Smooth muscle cell (in vitro differentiated cells): ENCODE data around the gene SUGCT. TPM values are rescaled to one million over a fixed set of nuclear protein-coding genes. Genes with fewer than 3 reads are reported as not detected.
"Not testable (repeated sequence)": the region's sequence is repeated elsewhere in the genome, so short reads cannot be mapped to it uniquely, and the experiment has no call there.

Source experiments
- DNase-seq: peaks from one replicate; lab custom pipeline; 2025; ENCODE audit not compliant: unreplicated experiment; lab: John Stamatoyannopoulos, UW
- H2AFZ ChIP-seq: fragments of 200-600 bp; sonication (generic); 2 replicates; pipeline ENCODE4 v1.6.0; 2016; ENCODE audit warnings: antibody characterized with exemption, low read depth, mild to moderate bottlenecking
- H3F3A ChIP-seq: fragments of 200-600 bp; sonication (generic); 2 replicates; pipeline ENCODE4 v1.6.0; 2017; ENCODE audit warnings: antibody characterized with exemption, low read depth
- H3K27ac ChIP-seq: fragments of 200-600 bp; sonication (generic); 2 replicates; pipeline ENCODE4 v1.5.1; 2016; ENCODE audit warnings: low read depth, mild to moderate bottlenecking
- H3K27me3 ChIP-seq: fragments of 200-600 bp; sonication (generic); 2 replicates; pipeline ENCODE4 v1.6.1; 2016; ENCODE audit warnings: low read depth, mild to moderate bottlenecking
- H3K36me3 ChIP-seq: fragments of 200-600 bp; sonication (generic); 2 replicates; pipeline ENCODE4 v1.5.1; 2016; ENCODE audit warnings: low read depth
- H3K4me1 ChIP-seq: fragments of 200-600 bp; sonication (generic); 2 replicates; pipeline ENCODE4 v1.5.1; 2016; ENCODE audit warnings: low read depth
- H3K4me2 ChIP-seq: fragments of 200-600 bp; sonication (generic); 2 replicates; pipeline ENCODE4 v1.6.0; 2016; ENCODE audit warnings: mild to moderate bottlenecking
- H3K4me3 ChIP-seq: fragments of 200-600 bp; sonication (generic); 2 replicates; pipeline ENCODE4 v1.5.1; 2016; ENCODE audit warnings: mild to moderate bottlenecking
- H3K79me2 ChIP-seq: fragments of 200-600 bp; sonication (generic); 2 replicates; pipeline ENCODE4 v1.6.0; 2016; ENCODE audit warnings: low read depth, mild to moderate bottlenecking
- H3K9ac ChIP-seq: fragments of 200-600 bp; sonication (generic); 2 replicates; pipeline ENCODE4 v1.6.0; 2016; ENCODE audit warnings: low read depth
- H3K9me3 ChIP-seq: fragments of 200-600 bp; sonication (generic); replicated peaks from 2 replicates; pipeline ENCODE4 v1.5.1; 2016; ENCODE audit warnings: low read depth
- H4K20me1 ChIP-seq: fragments of 200-600 bp; sonication (generic); 2 replicates; pipeline ENCODE4 v1.6.0; 2016; ENCODE audit warnings: low read depth
- CTCF ChIP-seq: fragments of 200-600 bp; sonication (generic); IDR thresholded peaks from 2 replicates; pipeline ENCODE4 v1.5.1; 2017; ENCODE audit warnings: borderline replicate concordance, mild to moderate bottlenecking, antibody characterized with exemption; ENCODE audit not compliant: insufficient read depth, poor library complexity, severe bottlenecking
- WGBS: methylation state at CpG from one replicate; pipeline ENCODE4 v1.1.7; 2016; ENCODE audit warnings: low lambda C conversion rate; 5-methylcytosine and 5-hydroxymethylcytosine counted together
- polyA plus RNA-seq: library from polyadenylated mRNA; unstranded; fragments of >200 nt; fragmentation: Nextera tagmentation; extraction: Ambion mirVana; gene quantifications from 2 replicates; pipeline ENCODE4 v1.2.1, GENCODE V29; 2016
- total RNA-seq: library from RNA; depleted of rRNA; stranded (reverse); fragments of >200 nt; gene quantifications from 2 replicates; pipeline ENCODE4 v1.2.3, GENCODE V29; 2014

The SUGCT gene
- total and polyA plus RNA-seq, 2 experiments from 2014 or later: 16.9 to 65.8 TPM

GRCh38 chr7:40412323-40412722, 277.5 kb downstream of the SUGCT start:
- no peaks in the 10 kb centered on the region for H3F3A ChIP-seq
- no peaks in the 10 kb centered on the region for H3K9me3 ChIP-seq
- no peak overlapping the region for H2AFZ ChIP-seq
- no peak overlapping the region for H3K9ac ChIP-seq
- H3K4me1 ChIP-seq: no peaks in the 10 kb centered on the region
- H3K27ac ChIP-seq: no peak overlapping the region
- H3K36me3 ChIP-seq: no peaks in the 10 kb centered on the region
- H3K4me3 ChIP-seq: no peak overlapping the region
- H4K20me1 ChIP-seq: no peaks in the 10 kb centered on the region
- no peaks in the 10 kb centered on the region for H3K27me3 ChIP-seq
- WGBS: 91% methylated on average over 2 of the region's 2 CpGs
- DNase-seq: no peak
- no peak overlapping the region for H3K4me2 ChIP-seq
- no peaks in the 10 kb centered on the region for H3K79me2 ChIP-seq
- TF ChIP-seq CTCF: no peak

- H3K36me3 ChIP-seq, H3F3A ChIP-seq, H3K9me3 ChIP-seq, H3K9ac ChIP-seq, H3K4me1 ChIP-seq, H2AFZ ChIP-seq, H3K79me2 ChIP-seq, H3K4me2 ChIP-seq, H3K27ac ChIP-seq, H3K27me3 ChIP-seq, DNase-seq, H4K20me1 ChIP-seq, H3K4me3 ChIP-seq: not testable (repeated sequence)
- WGBS: 96% methylated on average over 9 of the region's 9 CpGs
Measured at GRCh38 chr7:40414704-40415103, 279.9 kb downstream of the SUGCT start.

GRCh38 chr7:40418448-40418847, 283.6 kb downstream of the SUGCT start:
- Histone ChIP-seq H3K27ac (no peak overlapping the region), H3K36me3 (no peaks in the 10 kb centered on the region), H2AFZ (no peak overlapping the region), H3K9ac (no peak overlapping the region), H3K4me3 (no peak overlapping the region), H3K9me3 (no peaks in the 10 kb centered on the region), H3F3A (peaks cover 4% of the 10 kb centered on the region), H3K27me3 (no peaks in the 10 kb centered on the region), H3K4me2 (no peak overlapping the region), H4K20me1 (no peaks in the 10 kb centered on the region), H3K4me1 (no peaks in the 10 kb centered on the region), H3K79me2 (no peaks in the 10 kb centered on the region)
- 95% methylated on average over 1 of the region's 1 CpG for WGBS
- no peak for TF ChIP-seq CTCF
- DNase-seq: no peak

- no peaks in the 10 kb centered on the region for H4K20me1 ChIP-seq
- WGBS: 96% methylated on average over 3 of the region's 3 CpGs
- no peak overlapping the region for H3K4me2 ChIP-seq
- H3K9me3 ChIP-seq: no peaks in the 10 kb centered on the region
- no peaks in the 10 kb centered on the region for H3K36me3 ChIP-seq
- DNase-seq: no peak
- no peaks in the 10 kb centered on the region for H3K79me2 ChIP-seq
- no peak overlapping the region for H3K27ac ChIP-seq
- H3K4me1 ChIP-seq: no peaks in the 10 kb centered on the region
- peaks cover 4% of the 10 kb centered on the region for H3F3A ChIP-seq
- no peak overlapping the region for H2AFZ ChIP-seq
- TF ChIP-seq CTCF: no peak
- H3K4me3 ChIP-seq: no peak overlapping the region
- H3K27me3 ChIP-seq: no peaks in the 10 kb centered on the region
- no peak overlapping the region for H3K9ac ChIP-seq
Measured at GRCh38 chr7:40418983-40419382, 284.2 kb downstream of the SUGCT start.
